Sigmoid colon (tissue), 4 donors: Measurements from ENCODE around the gene STX7.

Source experiments
- CTCF ChIP-seq, 4 experiments: fragments of 450-650 bp in 3 of 4; fragments of 200-600 bp in 1 of 4; IDR thresholded peaks; one replicate each; pipeline ENCODE4 v1.5.1; 2016 to 2019; ENCODE audit warnings: antibody characterized with exemption in 4 of 4, mild to moderate bottlenecking in 3 of 4, moderate library complexity in 2 of 4
- EP300 ChIP-seq, 4 donors: sonication (generic); formaldehyde crosslinking; IDR thresholded peaks; one replicate each; pipeline ENCODE4 v1.6.1; 2017; ENCODE audit warnings: antibody characterized with exemption in 4 of 4

- TF ChIP-seq EP300 (IDR thresholded peaks at IDR 0.05): no peak
- peak in 1 of 4 experiments; percentile 1 for TF ChIP-seq CTCF (IDR thresholded peaks at IDR 0.05)
Observed at GRCh38 chr6:132400883-132401617, 111.9 kb downstream of the STX7 start, which contains the start of gene MOXD1.
